Immature natural killer cell (primary cell): ENCODE measurements around the gene CAPN10. TPM values are rescaled to one million over a fixed set of nuclear protein-coding genes. Genes with fewer than 3 reads are reported as not detected.

Source experiments
- DNase-seq, 3 donors: peaks; one replicate each; pipeline ENCODE4 v3.0.0; 2022; ENCODE audit warnings: mixed read lengths in 1 of 3
- H3K27ac Mint-ChIP-seq, 6 donors: one replicate each; pipeline ENCODE4 v1.8.0; 2020; ENCODE audit warnings: mixed read lengths in 6 of 6, mild to moderate bottlenecking in 5 of 6, inconsistent platforms in 4 of 6, moderate library complexity in 3 of 6
- H3K27me3 Mint-ChIP-seq, 3 donors: one replicate each; pipeline ENCODE4 v1.8.0; 2020 to 2021; ENCODE audit warnings: low read depth in 3 of 3, mild to moderate bottlenecking in 3 of 3, mixed read lengths in 3 of 3, moderate library complexity in 3 of 3, inconsistent platforms in 1 of 3
- H3K36me3 Mint-ChIP-seq, 3 donors: one replicate each; pipeline ENCODE4 v1.8.0; 2020; ENCODE audit warnings: mixed read lengths in 3 of 3, inconsistent platforms in 2 of 3, mild to moderate bottlenecking in 2 of 3
- H3K4me1 Mint-ChIP-seq, 2 donors: one replicate each; pipeline ENCODE4 v1.8.0; 2020; ENCODE audit warnings: inconsistent platforms in 2 of 2, mild to moderate bottlenecking in 2 of 2, mixed read lengths in 2 of 2, moderate library complexity in 1 of 2
- H3K4me3 Mint-ChIP-seq, 5 donors: one replicate each; pipeline ENCODE4 v1.8.0; 2020; ENCODE audit warnings: mild to moderate bottlenecking in 5 of 5, mixed read lengths in 5 of 5, inconsistent platforms in 3 of 5, moderate library complexity in 3 of 5
- H3K9me3 Mint-ChIP-seq, 6 donors: one replicate each; pipeline ENCODE4 v1.8.0; 2020; ENCODE audit warnings: mild to moderate bottlenecking in 6 of 6, mixed read lengths in 6 of 6, inconsistent platforms in 4 of 6, moderate library complexity in 3 of 6
- polyA plus RNA-seq, 3 donors: library from polyadenylated mRNA; unstranded; fragments of 300-500 nt; fragmentation: Illumina TruSeq; gene quantifications; one replicate each; pipeline ENCODE4 v1.2.3, GENCODE V29; 2021

Gene CAPN10
- polyA plus RNA-seq, 3 donors from 2014 or later = 9.7 to 22.5 (median 11.6) TPM

DNA sequence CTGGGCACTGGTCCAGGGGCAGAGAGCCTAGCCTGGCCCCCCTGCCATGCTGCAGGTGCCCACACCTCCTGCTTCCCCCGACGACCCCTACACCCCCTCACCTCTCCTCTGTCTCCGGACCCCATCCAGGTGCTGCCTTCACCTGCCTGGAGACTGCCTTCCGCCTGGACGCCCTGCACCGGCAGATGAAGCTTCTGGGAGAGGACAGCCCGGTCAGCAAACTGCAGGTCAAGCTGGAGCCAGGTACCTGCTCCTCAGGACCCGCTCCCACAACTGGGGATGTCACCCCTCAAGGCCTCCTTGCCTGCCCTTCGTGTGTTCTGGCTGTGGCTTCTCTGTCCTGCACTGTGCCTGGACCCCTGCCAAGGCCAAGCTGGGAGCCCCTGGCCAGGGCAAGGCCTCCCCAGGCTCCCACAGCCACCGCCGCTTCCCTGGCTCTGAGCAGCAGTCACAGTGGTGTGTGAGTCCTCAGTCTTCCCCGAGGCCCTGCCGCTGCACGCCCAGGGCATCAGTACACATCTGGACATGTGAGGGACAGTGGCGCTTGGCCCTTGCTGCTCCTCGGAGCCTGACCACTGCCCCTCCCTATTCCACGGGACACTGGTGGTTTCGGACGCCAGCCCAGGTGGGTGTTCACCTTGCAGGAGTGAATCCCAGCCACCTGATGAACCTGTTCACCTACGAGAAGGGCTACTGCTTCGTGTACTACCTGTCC is 12.0 kb upstream of the CAPN10 start:
- Mint-ChIP-seq H3K27ac (no peak overlapping the region), H3K4me3 (no peak overlapping the region), H3K27me3 (peaks cover 0 to 8% (median 3%) of the 10 kb centered on the region in 3 donors), H3K4me1 (peaks cover 35 to 36% of the 10 kb centered on the region in 2 donors), H3K36me3 (peaks cover 0 to under 1% (median 0%) of the 10 kb centered on the region in 3 donors), H3K9me3 (no peaks in the 10 kb centered on the region)
- no peak for DNase-seq

DNA sequence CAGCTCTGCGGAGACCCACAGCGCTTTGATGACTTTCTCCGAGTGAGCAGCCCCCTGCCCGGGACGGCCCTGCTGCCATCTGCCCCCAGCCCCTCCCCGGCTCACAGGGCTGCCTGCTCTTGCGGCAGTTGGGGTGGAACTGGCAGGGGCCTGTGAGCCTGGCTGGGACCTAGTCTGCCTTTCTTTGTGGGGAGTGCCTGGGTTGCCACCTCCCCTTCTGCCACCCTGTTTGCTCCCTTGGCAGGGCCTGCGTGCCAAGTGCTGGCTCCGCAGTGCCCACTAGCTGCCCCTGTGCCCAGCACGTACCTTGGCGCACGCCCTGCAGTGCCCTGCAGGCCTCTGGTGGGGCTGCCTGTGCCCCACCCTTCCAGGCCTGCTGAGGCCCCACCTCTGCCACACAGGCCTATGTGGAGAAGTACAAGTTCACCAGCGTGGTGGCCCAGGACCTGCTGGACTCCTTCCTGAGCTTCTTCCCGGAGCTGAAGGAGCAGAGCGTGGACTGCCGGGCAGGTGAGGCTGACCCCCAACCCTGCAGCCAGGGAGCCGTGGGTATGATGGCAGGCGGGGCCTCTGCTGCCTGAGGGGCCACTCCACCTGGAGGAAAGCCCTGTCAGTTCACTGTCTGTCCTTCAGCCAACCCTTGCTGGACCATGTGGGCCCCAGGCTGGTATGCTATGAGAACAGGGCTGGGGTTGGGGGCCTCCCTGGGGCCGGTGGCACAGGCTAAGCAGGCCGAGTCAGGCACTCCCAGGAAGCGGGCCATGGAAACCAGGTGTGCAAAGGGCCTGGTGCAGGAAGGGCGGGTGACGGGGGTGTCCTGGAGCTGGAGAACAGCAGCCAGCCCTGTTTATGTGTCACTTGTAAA is 11.2 kb upstream of the CAPN10 start:
- H3K36me3 Mint-ChIP-seq = peaks cover 3 to 5% (median 5%) of the 10 kb centered on the region in 3 donors
- H3K4me1 Mint-ChIP-seq = peaks cover 35% of the 10 kb centered on the region in 2 donors
- H3K4me3 Mint-ChIP-seq = no peak overlapping the region
- no peaks in the 10 kb centered on the region for H3K9me3 Mint-ChIP-seq
- H3K27me3 Mint-ChIP-seq = peaks cover 0 to 8% (median 3%) of the 10 kb centered on the region in 3 donors
- peak overlapping the region in 1 of 6 donors; percentile 39 for H3K27ac Mint-ChIP-seq
- no peak for DNase-seq

DNA sequence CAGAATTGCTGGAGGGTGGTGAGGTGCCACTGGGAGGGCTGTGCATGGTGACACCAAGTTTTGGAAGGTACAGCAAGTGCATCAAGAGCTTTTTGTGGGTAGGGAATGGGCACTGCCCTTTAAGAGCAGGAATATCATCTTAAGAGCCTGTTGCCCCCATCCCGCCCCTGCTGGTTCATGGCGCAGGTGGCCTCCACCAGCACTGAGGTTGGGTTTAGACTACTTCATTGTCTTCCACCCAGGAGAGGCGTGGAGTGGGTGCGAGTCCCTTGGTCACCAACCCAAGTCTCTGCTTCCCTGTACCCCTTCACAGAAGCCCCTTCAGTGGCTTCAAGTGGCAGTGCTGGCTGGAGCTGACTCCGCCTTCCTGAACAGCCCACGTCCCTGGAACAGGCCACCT is 10.5 kb upstream of the CAPN10 start:
- H3K36me3 Mint-ChIP-seq = peaks cover 3 to 8% (median 5%) of the 10 kb centered on the region in 3 donors
- no peak overlapping the region for H3K4me3 Mint-ChIP-seq
- H3K27ac Mint-ChIP-seq = peak overlapping the region in 2 of 6 donors; percentile 34 to 39
- H3K9me3 Mint-ChIP-seq = no peaks in the 10 kb centered on the region
- H3K4me1 Mint-ChIP-seq = peaks cover 32 to 35% of the 10 kb centered on the region in 2 donors
- no peak for DNase-seq
- peaks cover 0 to 8% (median 3%) of the 10 kb centered on the region in 3 donors for H3K27me3 Mint-ChIP-seq

DNA sequence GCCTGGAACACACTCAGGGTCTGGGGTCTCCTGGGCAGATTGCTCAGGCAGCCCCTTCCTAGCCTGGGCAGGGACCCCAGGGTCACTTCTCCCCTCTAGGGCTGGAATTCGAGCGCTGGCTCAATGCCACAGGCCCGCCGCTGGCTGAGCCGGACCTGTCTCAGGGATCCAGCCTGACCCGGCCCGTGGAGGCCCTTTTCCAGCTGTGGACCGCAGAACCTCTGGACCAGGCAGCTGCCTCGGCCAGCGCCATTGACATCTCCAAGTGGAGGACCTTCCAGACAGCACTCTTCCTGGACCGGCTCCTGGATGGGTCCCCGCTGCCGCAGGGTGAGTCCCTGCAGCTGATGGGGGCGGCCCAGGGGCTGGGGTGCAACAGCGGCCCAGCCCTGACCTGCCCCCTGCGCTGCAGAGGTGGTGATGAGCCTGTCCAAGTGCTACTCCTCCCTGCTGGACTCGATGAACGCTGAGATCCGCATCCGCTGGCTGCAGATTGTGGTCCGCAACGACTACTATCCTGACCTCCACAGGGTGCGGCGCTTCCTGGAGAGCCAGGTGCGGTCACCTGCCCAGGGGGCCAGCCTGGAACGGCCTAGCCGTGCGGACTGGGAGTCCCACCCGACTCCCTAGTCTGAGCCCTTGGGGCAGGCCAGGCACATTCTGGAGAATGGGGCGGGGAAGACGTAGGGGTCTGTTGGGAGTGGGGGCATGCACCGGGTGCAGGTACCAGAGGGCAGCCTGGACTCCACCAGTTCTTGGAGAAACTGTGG is 9.9 kb upstream of the CAPN10 start:
- Mint-ChIP-seq H3K9me3 (no peaks in the 10 kb centered on the region), H3K27ac (no peak overlapping the region), H3K36me3 (peaks cover 3 to 8% (median 5%) of the 10 kb centered on the region in 3 donors), H3K4me1 (peaks cover 27 to 34% of the 10 kb centered on the region in 2 donors), H3K4me3 (no peak overlapping the region), H3K27me3 (peaks cover 0 to 9% (median 3%) of the 10 kb centered on the region in 3 donors)
- DNase-seq = no peak

DNA sequence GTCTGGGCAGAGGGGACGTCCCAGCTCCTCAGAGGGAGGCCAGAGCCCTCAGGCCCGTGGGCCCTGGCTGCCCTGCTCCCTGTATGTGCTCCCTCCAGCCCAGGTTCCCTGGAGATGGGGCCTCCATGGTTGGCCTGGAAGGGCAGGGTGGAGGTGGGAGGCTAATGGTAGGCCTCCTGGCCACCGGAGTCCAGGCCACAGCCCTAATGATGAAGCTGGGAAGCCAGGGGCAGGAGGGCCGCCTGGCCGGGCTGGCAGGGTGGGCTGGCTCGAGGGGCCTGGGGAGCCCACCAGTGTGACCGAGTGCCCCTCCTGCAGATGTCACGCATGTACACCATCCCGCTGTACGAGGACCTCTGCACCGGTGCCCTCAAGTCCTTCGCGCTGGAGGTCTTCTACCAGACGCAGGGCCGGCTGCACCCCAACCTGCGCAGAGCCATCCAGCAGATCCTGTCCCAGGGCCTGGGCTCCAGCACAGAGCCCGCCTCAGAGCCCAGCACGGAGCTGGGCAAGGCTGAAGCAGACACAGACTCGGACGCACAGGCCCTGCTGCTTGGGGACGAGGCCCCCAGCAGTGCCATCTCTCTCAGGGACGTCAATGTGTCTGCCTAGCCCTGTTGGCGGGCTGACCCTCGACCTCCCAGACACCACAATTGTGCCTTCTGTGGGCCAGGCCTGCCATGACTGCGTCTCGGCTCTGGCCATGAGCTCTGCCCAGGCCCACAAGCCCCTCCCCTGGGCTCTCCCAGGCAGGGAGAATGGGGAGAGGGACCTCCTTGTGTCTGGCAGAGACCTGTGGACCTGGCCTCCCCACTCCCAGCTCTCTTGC is 9.0 kb upstream of the CAPN10 start:
- Mint-ChIP-seq H3K36me3 (peaks cover 3 to 8% (median 5%) of the 10 kb centered on the region in 3 donors), H3K4me1 (peaks cover 24 to 37% of the 10 kb centered on the region in 2 donors), H3K9me3 (no peaks in the 10 kb centered on the region), H3K4me3 (no peak overlapping the region), H3K27ac (no peak overlapping the region), H3K27me3 (peaks cover 0 to 7% (median 3%) of the 10 kb centered on the region in 3 donors)
- DNase-seq = no peak

DNA sequence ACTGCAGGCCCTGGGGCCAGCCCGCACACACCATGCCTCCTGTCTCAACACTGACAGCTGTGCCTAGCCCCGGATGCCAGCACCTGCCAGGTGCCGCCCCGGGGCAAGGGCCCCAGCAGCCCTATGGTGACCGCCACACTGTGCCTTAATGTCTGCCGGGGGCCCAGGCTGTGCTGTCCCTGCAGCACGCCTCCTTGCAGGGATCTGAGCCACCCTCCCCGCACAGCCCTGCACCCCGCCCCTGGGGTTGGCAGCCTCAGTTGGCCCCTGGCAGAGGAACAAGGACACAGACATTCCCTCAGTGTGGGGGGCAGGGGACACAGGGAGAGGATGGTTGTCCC is 8.5 kb upstream of the CAPN10 start:
- no peaks in the 10 kb centered on the region for H3K9me3 Mint-ChIP-seq
- no peak for DNase-seq
- H3K4me1 Mint-ChIP-seq = peaks cover 26 to 43% of the 10 kb centered on the region in 2 donors

DNA sequence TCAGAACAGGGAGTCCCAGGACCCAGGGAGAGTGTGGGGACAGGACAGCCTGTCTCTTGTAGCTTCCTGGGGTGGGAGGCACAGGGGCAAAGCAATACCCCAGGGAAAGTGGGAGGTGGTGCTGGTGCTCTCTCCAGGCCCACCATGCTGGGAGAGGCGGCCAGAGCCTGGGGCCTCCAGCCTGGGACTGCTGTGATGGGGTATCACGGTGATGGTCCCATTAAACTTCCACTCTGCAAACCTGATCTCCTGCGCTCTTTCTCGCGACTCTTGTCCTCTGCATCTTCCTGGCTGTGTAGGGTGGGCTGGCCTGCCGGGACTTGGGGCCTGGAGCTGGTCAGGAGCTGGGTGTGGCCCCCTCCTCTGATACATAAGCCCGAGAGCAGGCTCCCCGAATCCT is 8.0 kb upstream of the CAPN10 start:
- no peak for DNase-seq
- Mint-ChIP-seq H3K9me3 (no peaks in the 10 kb centered on the region), H3K36me3 (peaks cover 3 to 8% (median 5%) of the 10 kb centered on the region in 3 donors), H3K27ac (peak overlapping the region in 1 of 6 donors; percentile 72), H3K4me1 (peaks cover 30 to 47% of the 10 kb centered on the region in 2 donors), H3K4me3 (no peak overlapping the region), H3K27me3 (peaks cover 0 to 7% (median 3%) of the 10 kb centered on the region in 3 donors)

More for the DNA sequence above, 8.5 kb upstream of the CAPN10 start:
- Mint-ChIP-seq H3K27ac (no peak overlapping the region), H3K36me3 (peaks cover 3 to 8% (median 5%) of the 10 kb centered on the region in 3 donors), H3K27me3 (peaks cover 0 to 7% (median 3%) of the 10 kb centered on the region in 3 donors), H3K4me3 (no peak overlapping the region)

DNA sequence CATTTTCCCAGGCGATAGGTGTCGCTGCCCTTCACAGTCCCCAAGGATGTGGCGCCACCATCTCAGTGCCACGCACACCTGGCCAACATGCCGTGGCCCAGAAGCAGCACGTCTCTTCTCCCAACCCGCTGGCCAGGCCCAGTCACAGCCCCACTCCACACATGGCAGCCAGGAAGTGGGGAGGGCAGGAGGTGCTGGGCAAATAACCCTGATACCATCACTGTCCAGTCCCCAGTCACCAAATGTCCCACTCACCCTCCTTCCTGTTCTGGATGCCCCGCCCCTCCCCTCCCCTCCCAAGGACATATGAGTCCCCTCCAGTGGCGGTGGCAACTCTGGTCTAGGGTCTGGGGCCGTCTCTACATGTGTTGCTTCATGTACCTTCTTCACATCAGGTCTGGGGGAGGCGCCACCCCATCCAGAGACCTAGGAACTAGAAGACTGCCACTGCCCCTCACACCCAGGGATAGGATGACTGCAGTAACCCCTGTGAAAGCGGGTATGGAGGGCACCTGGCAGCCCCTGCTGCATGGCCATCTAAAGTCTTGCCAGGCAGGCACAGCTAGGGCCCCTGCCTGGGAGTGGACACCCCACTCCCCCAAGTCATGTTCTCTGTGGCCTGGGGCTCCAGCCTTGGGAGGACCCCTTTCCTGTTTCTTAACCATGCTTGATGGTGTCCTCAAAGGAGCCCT is 7.3 kb upstream of the CAPN10 start:
- H3K36me3 Mint-ChIP-seq = peaks cover 3 to 8% (median 5%) of the 10 kb centered on the region in 3 donors
- H3K9me3 Mint-ChIP-seq = no peaks in the 10 kb centered on the region
- H3K27ac Mint-ChIP-seq = peak overlapping the region; percentile 49 to 80 (median 72)
- peaks cover 0 to 7% (median 3%) of the 10 kb centered on the region in 3 donors for H3K27me3 Mint-ChIP-seq
- H3K4me1 Mint-ChIP-seq = peaks cover 30 to 50% of the 10 kb centered on the region in 2 donors
- DNase-seq = no peak
- H3K4me3 Mint-ChIP-seq = peak overlapping the region in 2 of 5 donors; percentile 40 to 46

DNA sequence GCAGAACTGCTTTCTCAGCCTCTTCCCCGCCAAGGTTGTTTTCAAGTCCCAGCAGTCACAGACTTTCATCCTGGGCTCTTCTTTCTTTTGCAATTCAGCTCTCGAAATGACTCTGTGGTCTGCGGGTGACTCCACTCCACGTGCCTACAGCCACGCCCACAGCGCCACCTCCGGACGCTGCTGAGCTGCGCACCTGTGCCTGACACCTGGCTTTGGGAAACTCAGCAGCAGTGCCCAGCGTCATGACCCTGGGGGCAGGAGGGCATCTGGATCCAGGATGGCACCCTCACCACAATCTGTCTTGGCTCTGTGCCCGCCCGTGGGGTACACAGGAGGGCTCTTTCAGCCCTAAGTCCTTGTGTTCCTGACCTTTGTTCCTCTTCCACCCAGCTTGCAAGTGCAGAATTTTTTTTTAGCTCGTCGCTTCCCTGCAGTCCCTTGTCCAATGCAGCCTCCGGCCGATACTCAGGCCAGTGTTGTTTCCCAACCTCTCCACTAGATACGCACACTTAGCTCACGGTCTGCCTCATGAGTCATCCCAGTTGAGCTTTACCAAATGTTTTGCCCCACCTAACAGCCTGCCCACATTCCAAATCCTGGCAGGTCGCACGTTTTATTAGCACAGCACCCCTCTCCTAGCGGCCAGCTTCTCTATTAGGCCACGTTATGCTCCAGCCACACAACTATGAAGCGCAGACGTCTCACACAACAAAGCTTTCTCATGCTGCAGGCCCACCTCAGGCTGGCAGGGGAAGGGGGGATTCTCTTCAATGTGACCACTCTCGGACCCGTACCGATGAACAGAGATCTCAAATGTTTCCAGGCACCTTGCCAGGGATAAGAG is 6.5 kb upstream of the CAPN10 start:
- Mint-ChIP-seq H3K27ac (peak overlapping the region; percentile 49 to 80 (median 72)), H3K4me3 (peak overlapping the region in 3 of 5 donors; percentile 44 to 54 (median 52)), H3K27me3 (peaks cover 0 to 7% (median 3%) of the 10 kb centered on the region in 3 donors), H3K9me3 (no peaks in the 10 kb centered on the region), H3K36me3 (peaks cover 3 to 8% (median 5%) of the 10 kb centered on the region in 3 donors), H3K4me1 (peaks cover 38 to 58% of the 10 kb centered on the region in 2 donors)
- DNase-seq = peak in 1 of 3 donors; percentile 55

DNA sequence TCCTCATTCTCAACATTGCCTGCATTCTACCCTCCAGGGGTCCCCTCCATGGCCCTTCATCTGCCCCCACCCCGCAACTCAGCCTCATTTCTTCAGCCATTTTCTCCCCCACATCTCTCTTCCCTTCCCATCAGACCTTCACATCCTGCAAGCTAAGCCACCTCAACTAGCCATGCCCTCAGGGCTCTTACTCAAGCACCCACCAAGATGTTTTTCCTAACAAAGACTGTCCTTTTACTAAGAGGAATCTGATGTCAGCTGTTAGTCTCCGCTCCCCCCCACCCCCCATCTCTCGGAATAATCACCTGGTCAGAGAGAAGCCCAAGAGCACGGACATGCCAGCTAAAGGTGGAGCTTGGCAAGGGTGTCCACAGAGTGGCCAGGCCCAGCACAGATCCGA is 4.7 kb upstream of the CAPN10 start:
- Mint-ChIP-seq H3K4me3 (no peak overlapping the region), H3K4me1 (peaks cover 49 to 70% of the 10 kb centered on the region in 2 donors), H3K36me3 (peaks cover 3 to 8% (median 5%) of the 10 kb centered on the region in 3 donors), H3K9me3 (no peaks in the 10 kb centered on the region), H3K27ac (peak overlapping the region in 1 of 6 donors; percentile 18), H3K27me3 (peaks cover 0 to 11% (median 3%) of the 10 kb centered on the region in 3 donors)
- DNase-seq = no peak

DNA sequence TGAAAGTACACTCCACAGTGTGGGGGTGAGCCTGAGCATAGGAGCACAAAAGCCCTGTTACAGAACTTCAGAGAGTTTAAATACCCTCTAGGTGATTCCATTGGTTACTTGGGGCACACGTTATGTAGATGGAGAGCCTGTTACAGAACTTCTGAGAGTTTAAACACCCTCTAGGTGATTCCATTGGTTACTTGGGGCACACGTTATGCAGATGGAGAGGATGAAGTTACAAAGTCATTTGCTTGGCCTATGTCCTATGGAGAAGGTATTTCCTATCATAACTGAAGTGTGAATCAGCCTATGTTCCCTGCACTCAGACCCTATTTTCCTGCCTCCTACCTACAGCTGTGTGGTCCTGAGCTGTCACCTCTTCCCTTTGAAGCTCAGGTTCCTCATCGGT is 3.8 kb upstream of the CAPN10 start:
- no peak overlapping the region for H3K4me3 Mint-ChIP-seq
- DNase-seq = no peak
- no peaks in the 10 kb centered on the region for H3K9me3 Mint-ChIP-seq
- H3K27me3 Mint-ChIP-seq = peaks cover 0 to 14% (median 3%) of the 10 kb centered on the region in 3 donors
- H3K27ac Mint-ChIP-seq = peak overlapping the region in 2 of 6 donors; percentile 32 to 59
- H3K36me3 Mint-ChIP-seq = peaks cover 3 to 8% (median 5%) of the 10 kb centered on the region in 3 donors
- peaks cover 57 to 77% of the 10 kb centered on the region in 2 donors for H3K4me1 Mint-ChIP-seq
